Colonic mucosa (tissue), 4 donors: ENCODE data around the gene VCP. TPM values are rescaled to one million over a fixed set of nuclear protein-coding genes. Genes with fewer than 3 reads are reported as not detected.

Experiments
- DNase-seq: peaks from one replicate; pipeline ENCODE4 v3.0.0-alpha.2; 2020
- H3K27ac ChIP-seq: fragments of 200-600 bp; one replicate; pipeline ENCODE4 v1.8.0; 2021
- H3K27me3 ChIP-seq: fragments of 200-600 bp; one replicate; pipeline ENCODE4 v1.8.0; 2021
- H3K36me3 ChIP-seq: fragments of 200-600 bp; one replicate; pipeline ENCODE4 v1.8.0; 2021
- H3K4me1 ChIP-seq: fragments of 200-600 bp; one replicate; pipeline ENCODE4 v1.8.0; 2021; ENCODE audit warnings: mild to moderate bottlenecking
- H3K4me3 ChIP-seq: fragments of 200-600 bp; one replicate; pipeline ENCODE4 v1.8.0; 2021
- H3K9ac ChIP-seq, 2 donors: one replicate each; pipeline ENCODE4 v1.7.0; 2013; ENCODE audit warnings: control low read depth in 2 of 2, low read depth in 2 of 2, low read length in 2 of 2
- H3K9me3 ChIP-seq: fragments of 200-600 bp; one replicate; pipeline ENCODE4 v1.8.0; 2021
- intact Hi-C: fragments of 100-400 bp; cut with DNase I; formaldehyde crosslinking; loops from one replicate; pipeline ENCODE4 v1.14.1; 2022
- total RNA-seq, 2 donors: library from RNA; stranded (reverse); fragmentation: NEBNext Ultra II Directional in 1 of 2; extraction: Animal tissue kit (Norgen Biotek cat#: 25700) in 1 of 2; gene quantifications; one replicate each; pipeline ENCODE4 v1.2.1, GENCODE V29; 2021
- TF ChIP-seq, protein P1 (sequence below): fragments of 200-600 bp; IDR thresholded peaks from one replicate; pipeline ENCODE4 v1.8.0; 2022; ENCODE audit warnings: antibody characterized with exemption, mild to moderate bottlenecking
- donor health status: healthy.
- donor health status: DM: no; HTN: no; CAD: no.
- donor health status: DM: no; HTN: no; CAD: no.

Gene VCP
- total RNA-seq, 2 donors from 2014 or later: 176 to 287 TPM

DNA sequence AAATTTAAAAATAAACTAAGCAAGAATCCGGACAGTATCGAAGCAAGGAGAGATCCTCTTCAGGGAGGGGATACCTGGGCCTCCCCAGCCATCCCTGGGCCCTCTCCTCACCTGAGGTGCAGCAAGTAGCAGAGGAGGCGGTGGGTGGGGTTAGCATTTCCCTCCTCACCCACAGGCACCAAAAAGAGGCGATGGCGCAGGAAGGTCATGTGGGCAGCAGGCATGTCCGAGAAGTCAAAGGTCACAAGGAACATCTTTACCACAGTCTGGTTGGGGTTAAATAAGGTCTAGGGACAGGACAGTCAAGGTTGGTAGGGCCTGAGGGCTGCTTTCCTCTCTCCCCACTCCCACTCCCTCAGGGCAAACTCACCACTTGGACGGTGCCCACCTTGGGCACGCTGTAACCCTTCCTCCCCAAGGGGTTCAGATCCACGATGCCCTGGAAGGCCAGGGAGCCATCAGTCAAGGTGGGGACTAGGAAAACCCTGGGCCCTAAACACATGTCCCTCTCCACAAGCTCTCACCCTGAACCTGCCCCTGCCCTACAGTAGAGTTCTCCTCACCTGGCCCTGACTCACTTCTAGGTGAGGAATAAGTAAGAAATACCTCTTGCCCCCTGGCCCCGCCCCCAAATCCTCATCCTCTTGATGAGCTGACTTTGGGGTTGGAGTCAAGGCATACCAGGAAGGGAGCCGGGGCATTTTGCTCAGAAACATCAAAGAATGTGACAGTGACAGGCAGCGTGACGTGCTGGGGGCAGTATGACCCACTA is 33.3 kb upstream of the VCP start:
- Histone ChIP-seq H3K4me3 (no peak overlapping the region), H3K36me3 (peaks cover 7% of the 10 kb centered on the region), H3K9ac (no peak overlapping the region), H3K27me3 (no peaks in the 10 kb centered on the region), H3K27ac (no peak overlapping the region), H3K4me1 (peaks cover 6% of the 10 kb centered on the region), H3K9me3 (no peaks in the 10 kb centered on the region)
- no peak for DNase-seq
- intact Hi-C loops: no loop called here
- TF ChIP-seq, protein P1, sequence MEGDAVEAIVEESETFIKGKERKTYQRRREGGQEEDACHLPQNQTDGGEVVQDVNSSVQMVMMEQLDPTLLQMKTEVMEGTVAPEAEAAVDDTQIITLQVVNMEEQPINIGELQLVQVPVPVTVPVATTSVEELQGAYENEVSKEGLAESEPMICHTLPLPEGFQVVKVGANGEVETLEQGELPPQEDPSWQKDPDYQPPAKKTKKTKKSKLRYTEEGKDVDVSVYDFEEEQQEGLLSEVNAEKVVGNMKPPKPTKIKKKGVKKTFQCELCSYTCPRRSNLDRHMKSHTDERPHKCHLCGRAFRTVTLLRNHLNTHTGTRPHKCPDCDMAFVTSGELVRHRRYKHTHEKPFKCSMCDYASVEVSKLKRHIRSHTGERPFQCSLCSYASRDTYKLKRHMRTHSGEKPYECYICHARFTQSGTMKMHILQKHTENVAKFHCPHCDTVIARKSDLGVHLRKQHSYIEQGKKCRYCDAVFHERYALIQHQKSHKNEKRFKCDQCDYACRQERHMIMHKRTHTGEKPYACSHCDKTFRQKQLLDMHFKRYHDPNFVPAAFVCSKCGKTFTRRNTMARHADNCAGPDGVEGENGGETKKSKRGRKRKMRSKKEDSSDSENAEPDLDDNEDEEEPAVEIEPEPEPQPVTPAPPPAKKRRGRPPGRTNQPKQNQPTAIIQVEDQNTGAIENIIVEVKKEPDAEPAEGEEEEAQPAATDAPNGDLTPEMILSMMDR: no peak

DNA sequence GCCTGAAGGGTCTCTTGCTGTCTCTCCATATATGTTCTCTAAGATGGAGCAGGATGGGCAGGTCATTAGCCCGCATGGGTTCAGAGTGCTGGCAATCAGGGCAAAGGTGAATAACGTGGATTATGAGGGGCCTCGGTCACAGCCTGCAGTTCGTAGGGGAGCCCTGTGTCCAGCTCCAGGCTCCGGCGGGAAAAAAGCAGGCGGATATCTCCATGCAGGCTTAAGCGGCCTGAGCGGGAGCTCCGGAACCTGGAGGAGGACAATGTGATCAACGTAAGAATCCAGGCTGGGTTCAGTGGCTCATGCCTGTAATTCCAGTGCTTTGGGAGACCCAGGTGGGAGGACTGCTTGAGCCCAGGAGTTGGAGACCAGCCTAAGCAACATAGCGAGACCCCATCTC is 32.7 kb upstream of the VCP start:
- intact Hi-C loops: no loop called here
- Histone ChIP-seq H3K36me3 (peaks cover 7% of the 10 kb centered on the region), H3K27ac (no peak overlapping the region), H3K4me3 (no peak overlapping the region), H3K9ac (no peak overlapping the region), H3K4me1 (peaks cover 6% of the 10 kb centered on the region), H3K9me3 (no peaks in the 10 kb centered on the region), H3K27me3 (no peaks in the 10 kb centered on the region)
- DNase-seq: no peak
- TF ChIP-seq, protein P1: no peak

DNA sequence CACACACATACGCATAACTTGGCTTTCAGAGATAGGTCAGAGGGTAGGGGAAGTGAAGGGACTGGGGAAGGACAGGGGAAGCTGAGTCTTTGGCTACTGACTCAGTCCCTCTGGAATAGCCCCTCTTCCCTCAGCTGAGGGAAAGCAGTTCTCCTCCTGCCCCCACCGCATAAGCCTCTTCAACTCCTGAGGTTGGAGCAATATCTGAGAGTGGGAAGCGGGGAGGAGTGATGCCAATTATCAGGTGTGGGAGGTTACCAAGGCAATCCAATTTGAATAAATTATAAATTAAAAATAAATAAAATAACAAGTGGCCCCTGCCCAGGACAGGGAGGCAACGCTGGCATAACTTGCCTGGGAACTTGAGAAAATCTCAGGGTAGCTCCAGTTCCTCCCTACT is 32.2 kb upstream of the VCP start:
- no peaks in the 10 kb centered on the region for H3K27me3 ChIP-seq
- H3K4me3 ChIP-seq: no peak overlapping the region
- H3K9ac ChIP-seq: no peak overlapping the region
- H3K9me3 ChIP-seq: no peaks in the 10 kb centered on the region
- peaks cover 7% of the 10 kb centered on the region for H3K36me3 ChIP-seq
- peaks cover 6% of the 10 kb centered on the region for H3K4me1 ChIP-seq
- DNase-seq: no peak
- TF ChIP-seq, protein P1: no peak
- intact Hi-C loops: no loop called here
- no peak overlapping the region for H3K27ac ChIP-seq

DNA sequence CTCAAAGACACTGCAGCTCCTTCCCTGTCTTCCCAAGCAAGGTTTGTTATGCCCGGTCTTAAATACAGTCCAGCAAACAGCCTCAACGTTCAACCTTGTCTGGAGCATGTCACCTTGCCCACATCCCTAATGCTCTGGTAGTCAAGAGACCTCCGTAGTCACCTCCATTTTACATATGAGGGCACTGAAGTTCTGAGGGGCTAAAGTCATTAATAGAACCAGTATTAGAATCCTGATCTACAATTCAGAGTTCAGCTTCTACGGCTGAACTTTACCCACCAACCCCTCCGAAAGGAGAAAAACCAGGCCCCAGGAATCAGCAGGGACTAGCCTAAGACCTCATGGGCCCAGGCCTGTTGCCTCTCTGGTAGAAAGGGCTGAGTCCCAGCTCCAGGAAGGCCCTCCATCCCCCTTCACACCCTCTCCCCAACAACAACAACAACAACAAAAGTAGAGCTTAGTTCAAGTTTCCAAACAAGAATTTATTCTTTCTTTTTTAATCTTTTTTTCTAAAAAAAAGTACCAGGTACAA is 31.3 kb upstream of the VCP start:
- H3K27ac ChIP-seq: peak overlapping the region; percentile 60
- intact Hi-C loops: no loop called here
- no peak for DNase-seq
- H3K36me3 ChIP-seq: peaks cover 7% of the 10 kb centered on the region
- peak overlapping the region; percentile 78 for H3K4me3 ChIP-seq
- H3K4me1 ChIP-seq: peaks cover 6% of the 10 kb centered on the region
- H3K9ac ChIP-seq: peak overlapping the region in 1 of 2 donors; percentile 73
- no peaks in the 10 kb centered on the region for H3K27me3 ChIP-seq
- H3K9me3 ChIP-seq: no peaks in the 10 kb centered on the region
- TF ChIP-seq, protein P1: no peak

DNA sequence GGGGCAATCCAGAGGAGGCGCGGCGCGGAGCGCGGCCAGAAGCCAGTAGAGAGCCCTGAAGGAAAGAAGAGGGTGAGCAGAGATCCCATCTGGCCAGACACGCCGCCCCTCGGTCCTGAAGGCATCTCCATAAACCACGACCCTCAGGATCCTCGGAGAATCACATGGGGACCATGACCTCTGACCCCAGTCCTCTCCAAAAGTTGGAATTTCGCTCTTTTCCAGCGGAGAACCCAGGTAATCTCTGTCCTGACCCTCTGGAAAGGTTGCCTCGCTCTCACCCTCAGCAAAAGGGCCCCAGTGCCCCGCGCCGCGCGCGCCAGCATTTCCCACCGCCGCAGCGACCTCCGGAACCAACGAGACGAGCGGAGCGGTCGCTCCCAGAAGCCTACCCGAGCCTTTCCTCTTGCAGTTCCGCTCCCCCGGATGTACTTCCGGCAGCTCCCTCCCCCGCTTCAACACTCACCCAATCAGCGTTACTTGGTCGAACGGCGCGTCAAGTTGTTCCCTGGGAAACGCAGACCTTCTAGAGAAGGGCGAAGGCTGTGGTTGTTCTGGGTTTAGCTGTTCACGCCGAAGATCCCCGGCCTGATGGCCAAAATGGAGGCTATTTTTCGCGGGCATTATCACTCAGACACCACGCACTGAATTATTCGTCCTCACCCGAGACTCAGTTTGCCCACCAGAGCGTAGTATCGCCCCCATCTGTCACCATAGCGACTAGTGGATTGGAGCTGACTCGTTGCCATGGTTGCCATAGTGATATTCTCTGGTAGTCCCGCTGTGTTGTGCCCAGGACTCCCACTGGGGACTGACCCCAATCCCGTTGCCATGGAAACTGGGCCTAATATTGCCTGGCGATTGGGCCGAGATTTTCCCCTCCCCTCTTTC is 30.6 kb upstream of the VCP start, which contains the start of gene STOML2:
TSS of gene STOML2 (minus strand) at position 363 of the 891 bp plus-strand sequence. CDS start at position 326, 37 bp downstream.
- Histone ChIP-seq H3K9ac (peak within 1 kb of the TSS; percentile 73 to 83), H3K4me1 (peaks cover 6% of the 10 kb centered on the region), H3K4me3 (peak within 1 kb of the TSS; percentile 78), H3K36me3 (peaks cover under 1% of the 10 kb centered on the region), H3K27me3 (no peaks in the 10 kb centered on the region), H3K9me3 (no peaks in the 10 kb centered on the region), H3K27ac (peak within 1 kb of the TSS; percentile 60)
- intact Hi-C loops: no loop called here
- DNase-seq: peak; percentile 96
- TF ChIP-seq, protein P1: no peak
